ENCODE results near the gene TBC1D22A.

Gene TBC1D22A

DNA sequence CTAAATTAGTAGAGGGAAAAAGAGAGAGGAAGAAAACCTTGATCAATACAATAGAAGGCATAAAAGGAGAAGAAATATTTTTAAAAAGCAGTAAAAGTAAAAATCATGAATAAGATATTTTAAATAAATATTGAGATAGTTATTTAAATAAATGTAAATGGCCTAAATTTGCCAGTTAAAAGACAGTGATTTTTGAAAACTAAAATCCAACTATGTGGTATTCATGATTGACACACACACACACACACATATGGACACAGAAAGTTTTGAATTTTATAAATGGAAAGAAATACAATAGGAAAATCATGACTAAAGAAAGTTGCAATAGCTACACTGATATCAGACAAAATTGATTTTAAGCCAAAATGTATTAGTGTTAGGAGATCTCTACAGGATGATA lies 313.1 kb downstream of the TBC1D22A start:
- no peak for DNase-seq (ENCODE audit: low read depth in 2 of 2)

DNA sequence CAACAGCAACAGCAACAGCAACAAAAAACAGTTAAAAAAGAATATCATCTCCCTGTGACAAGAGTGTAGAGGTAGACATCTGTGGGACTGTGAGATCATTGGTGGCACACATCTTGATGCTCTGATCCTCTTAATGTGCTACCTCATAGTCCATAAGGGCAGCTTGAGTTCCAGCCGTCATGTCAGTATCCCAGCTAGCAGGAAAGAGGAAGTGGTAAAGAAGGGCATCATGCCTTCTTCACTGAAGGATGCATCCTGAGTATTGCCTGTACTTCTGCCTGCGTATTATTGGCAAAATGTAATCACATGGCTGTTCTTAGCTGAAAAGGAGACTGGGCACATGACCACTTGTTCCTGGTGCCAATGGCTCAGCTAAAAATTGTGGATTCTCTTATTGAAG lies 314.3 kb downstream of the TBC1D22A start:
- DNase-seq (ENCODE audit: low read depth in 2 of 2): no peak

DNA sequence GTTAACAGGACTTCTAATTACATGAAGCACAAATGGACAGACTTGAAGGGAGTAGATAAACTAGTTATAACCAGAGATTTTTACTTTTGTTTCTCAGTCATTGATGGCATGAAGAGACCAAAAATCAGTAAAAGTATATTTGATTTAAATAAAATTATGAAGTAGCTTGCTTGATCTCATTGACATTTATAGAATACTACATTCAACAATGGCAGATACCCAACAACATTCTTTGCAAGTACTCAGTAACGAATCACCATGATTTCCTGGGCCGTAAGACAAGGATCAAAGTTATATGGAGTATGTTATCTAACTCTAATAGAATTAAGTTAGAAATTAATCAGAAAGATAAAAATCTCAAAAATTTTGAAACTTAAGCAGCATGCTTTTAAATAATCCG lies 317.6 kb downstream of the TBC1D22A start:
- no peak for DNase-seq (ENCODE audit: low read depth in 2 of 2)

DNA sequence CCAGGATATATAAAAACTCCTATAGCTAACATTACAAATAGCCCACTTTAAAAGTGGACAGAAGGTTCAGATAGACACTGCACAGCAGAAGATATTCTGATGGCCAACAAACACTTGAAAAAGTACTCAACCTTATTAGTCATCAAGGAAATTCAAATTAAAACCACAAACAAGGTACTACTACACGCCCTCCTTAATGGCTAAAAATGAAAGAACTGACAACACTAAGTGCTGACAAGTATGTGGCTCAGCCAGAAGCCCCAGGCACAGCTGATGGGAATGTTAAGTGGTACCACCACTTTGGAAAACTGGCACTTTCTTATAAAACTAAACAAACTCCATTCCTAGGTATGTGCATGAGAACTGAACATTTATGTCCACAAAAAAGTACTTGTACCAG lies 320.1 kb downstream of the TBC1D22A start:
- DNase-seq (ENCODE audit: low read depth in 2 of 2): no peak

DNA sequence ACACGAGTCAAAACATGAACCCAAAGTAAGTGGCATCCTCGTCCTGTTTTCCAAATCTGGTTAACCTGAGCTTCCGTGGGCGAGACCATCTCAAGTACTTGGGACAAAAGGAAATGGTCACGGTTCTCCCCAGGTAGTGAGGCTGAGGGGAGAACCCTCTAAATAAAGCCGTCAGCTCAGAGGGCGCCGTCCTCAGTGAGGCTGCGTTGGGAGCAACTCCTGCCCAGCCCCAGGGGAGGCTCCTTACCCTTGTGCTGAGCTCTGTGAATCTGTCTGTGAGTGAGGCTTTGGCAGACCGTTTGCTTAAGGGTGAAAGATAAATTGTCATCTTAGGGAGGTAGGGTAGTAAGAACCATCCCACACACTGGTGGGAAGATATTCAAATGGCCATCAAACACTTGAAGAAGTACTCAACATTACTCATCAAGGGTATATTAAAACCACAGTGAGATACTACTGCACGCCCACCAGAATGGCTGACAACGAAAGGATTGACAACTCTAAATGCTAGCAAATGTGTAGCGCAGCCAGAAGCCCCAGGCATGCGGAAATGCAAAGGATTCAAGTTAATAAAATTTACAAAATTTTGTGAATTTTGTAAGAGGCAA lies 321.0 kb downstream of the TBC1D22A start:
- DNase-seq (ENCODE audit: low read depth in 2 of 2): no peak

DNA sequence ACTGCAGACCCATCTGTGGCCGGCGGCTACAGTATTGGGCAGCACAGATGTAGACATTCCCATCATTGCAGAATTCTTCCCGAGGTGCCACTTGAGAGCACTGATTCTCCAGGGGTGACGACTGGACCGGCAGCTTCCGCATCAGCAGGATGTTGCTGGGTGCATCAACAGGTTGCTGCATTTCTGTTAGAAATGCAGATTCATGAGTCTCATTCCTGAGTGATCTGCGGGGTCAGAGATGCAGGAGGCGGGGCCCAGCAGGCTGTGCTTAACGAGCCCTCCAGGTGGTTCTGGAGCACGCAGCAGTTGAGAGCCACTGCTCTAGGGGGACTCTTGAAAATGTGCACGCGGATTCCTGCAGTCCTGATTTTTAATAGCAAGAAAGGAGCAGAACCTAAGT lies 321.8 kb downstream of the TBC1D22A start:
- no peak for DNase-seq (ENCODE audit: low read depth in 2 of 2)

DNA sequence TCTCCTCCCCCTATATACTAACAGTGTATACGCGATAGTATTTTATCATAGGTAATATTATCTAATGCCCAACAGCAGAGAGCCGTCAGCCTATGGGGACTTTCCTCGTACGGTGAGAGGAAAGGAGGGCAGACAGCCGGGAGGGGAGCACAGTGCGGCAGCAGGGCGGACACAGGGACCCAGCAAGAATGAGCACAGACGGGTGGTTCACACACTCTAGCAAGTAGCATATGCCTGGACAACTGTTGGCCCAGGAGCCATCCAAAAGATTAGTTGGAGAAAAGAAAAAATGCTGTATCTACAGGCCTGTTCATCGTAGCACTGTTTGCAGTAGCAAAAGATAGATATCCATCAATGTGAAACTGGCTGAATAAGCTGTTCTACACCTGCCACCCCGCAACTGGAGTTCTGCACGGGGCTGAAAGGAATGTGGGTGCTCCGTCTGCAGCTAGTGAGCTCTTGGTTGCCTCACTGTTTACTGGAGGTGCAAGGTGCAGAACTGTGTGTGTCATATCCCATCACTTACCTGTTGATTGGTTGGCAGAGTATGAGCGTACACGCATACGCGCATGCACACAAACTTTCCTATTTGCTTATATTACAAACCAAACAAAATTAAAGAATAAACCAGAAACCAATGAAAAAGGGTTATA lies 324.3 kb downstream of the TBC1D22A start:
- no peak for DNase-seq (ENCODE audit: low read depth in 2 of 2)

DNA sequence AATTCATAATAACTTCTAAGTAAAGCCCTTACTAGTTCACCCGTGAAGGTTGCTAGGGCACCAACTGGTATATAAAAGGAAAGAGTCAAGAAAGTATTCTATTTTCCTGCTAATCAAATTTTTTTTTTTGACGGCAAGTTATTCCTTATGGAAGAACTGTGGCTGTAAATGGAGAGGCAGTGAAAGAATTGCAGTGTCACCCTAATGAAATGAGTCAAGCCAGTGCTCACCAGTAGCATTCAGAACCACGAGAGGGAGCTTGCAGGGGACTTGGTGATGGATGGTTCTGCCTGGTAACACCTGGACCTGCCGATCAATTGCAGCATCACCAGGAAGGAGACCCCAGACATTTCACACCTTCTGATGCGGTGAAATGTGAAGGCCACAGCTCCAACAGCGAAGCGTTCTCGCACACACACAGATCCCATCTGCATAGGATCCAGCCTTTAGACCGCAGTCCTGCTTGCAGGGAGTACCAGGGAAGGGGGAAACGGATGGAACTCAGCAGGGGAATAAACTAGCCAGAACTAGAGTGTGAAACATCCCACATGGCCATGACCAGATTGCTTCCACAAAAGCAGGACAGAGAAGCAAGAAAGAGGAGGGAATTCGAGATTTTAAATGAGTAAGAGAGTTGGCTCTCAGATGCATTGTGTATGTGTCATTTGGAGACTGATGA lies 326.2 kb downstream of the TBC1D22A start:
- DNase-seq (ENCODE audit: low read depth in 2 of 2): no peak

DNA sequence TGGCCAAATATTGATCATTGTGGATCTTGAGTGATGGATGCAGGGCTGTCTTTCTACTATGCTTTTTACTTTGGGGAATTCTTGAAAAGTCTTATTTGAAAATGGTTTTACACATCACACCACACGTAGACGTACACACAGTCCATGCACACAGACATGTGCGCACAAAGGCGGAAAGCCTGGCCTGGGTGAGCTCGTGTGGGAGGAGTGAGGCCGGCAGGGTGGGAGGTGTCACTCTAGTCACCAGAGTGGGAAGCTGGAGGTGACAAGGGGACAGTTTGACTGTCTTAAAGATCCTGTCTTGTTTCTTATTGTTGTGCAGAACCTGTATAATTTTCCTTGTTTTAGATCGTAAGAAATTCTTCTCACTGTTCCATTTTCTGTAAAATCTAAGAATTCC lies 326.9 kb downstream of the TBC1D22A start:
- no peak for DNase-seq (ENCODE audit: low read depth in 2 of 2)

DNA sequence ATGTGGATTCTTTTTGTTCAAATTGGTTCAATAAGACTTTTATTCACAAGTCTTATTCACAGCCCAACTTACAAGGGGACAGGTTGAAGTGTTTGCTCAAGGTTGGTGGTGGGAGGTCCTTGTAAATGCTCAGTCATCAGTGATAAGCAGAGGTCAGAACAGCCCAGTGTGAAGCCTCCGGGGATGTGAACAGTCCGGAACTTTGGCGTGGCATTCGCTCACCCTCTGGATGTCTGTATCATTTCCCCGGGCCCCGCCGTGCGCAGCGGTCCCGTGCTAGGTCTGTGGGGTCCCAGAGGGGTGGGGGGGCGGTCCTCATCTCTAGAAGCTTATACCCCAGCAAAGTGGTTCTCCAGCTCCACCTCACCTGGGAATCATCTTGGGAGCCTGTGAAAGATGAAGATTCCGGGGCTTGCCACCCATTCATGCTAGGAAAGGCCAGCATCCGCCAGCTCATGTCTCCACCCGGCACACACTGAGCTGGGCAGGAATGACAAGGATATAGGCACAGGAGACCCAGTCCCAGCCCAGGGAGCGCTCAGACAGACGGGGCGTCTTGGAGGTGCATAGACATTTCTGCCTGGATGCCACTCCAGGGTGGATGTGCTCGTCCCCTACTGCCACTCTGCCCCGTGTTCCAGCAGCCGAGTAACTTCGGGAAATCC lies 327.5 kb downstream of the TBC1D22A start:
- no peak for DNase-seq (ENCODE audit: low read depth in 2 of 2)

DNA sequence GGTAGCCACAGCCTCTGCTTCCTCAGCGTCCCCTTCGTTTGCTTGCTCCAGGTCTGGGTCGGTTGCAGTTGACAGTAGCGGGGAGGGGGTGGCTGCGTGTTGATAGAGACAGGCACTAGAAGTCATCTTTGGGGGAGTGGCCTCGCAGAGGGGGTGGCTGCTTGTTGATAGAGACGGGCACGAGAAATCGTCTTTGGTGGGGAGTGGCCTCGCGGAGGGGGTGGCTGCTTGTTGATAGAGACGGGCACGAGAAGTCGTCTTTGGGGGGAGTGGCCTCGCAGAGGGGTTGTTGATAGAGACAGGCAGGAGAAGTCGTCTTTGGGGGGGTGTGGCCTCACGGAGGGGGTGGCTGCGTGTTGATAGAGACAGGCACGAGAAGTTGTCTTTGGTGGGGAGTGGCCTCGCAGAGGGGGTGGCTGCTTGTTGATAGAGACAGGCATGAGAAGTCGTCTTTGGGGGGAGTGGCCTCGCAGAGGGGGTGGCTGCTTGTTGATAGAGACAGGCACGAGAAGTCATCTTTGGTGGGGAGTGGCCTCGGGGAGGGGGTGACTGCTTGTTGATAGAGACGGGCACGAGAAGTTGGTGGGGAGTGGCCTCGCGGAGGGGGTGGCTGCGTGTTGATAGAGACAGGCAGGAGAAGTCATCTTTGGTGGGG lies 328.3 kb downstream of the TBC1D22A start:
- DNase-seq (ENCODE audit: low read depth in 2 of 2): no peak

DNA sequence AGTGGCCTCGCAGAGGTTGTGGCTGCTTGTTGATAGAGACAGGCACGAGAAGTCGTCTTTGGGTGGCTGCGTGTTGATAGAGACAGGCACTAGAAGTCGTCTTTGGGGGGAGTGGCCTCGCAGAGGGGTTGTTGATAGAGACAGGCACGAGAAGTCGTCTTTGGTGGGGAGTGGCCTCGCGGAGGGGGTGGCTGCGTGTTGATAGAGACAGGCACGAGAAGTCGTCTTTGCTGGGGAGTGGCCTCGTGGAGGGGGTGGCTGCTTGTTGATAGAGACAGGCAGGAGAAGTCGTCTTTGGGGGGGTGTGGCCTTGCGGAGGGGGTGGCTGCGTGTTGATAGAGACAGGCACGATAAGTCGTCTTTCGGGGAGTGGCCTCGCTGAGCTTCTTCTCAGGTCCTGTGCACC lies 328.8 kb downstream of the TBC1D22A start:
- DNase-seq (ENCODE audit: low read depth in 2 of 2): no peak

DNA sequence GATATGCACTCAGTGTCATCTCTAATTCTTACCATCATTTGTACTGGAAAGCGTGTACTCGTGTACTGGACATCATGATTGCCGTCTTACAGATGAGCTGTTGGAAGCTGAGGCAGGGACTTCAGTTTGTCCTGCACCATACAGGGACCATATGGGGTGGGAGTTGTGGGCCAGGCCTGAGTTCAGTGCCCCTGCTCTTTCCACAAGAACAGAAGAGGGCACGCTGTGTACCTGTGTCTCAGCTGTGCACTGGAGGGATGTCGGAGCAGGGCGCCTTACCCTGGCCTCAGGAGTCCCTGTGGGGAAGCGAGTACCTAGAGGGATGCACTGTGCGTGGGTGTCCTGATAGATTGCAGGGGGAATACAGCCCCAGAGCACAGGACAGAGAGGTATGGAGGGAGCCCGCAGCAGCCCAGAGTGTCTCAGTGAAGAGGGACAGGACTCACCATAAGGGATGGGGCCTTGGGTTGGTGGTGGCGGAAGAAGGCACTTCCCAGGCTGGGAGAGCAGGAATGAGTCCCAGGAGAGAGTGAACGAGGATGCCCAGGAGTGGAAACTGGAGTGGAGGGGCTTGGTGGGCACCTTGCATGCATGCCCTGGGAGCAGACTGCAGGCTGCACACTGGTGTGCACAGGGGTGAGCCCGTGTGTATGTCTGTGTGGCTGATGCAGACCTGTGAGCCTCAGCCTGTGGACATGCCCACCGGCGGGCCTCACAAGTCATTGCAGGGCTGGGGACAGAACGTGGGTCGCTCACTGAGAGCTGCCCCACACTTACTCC lies 329.7 kb downstream of the TBC1D22A start:
- DNase-seq (ENCODE audit: low read depth in 2 of 2): no peak

DNA sequence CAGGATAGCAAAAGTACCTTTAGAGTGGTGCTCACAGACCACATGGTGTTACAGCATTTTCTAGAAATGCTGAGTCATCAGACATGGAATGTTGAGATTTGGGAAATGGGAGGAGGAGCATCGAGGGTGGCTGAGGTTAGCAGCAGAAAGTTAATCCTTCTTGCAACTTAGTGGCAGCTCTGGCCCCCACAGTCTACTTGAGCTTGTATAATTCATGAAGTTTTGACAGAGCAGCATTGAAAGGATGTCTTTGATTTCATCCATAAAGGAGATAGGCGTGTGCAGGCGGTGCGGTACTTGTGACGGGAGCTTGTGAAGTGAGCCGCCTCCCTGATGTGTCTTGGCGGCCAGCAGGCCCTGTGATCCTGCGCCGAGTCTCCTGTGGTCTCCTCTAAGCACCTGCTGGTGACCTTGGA lies 330.5 kb downstream of the TBC1D22A start:
- DNase-seq (ENCODE audit: low read depth in 2 of 2): no peak

DNA sequence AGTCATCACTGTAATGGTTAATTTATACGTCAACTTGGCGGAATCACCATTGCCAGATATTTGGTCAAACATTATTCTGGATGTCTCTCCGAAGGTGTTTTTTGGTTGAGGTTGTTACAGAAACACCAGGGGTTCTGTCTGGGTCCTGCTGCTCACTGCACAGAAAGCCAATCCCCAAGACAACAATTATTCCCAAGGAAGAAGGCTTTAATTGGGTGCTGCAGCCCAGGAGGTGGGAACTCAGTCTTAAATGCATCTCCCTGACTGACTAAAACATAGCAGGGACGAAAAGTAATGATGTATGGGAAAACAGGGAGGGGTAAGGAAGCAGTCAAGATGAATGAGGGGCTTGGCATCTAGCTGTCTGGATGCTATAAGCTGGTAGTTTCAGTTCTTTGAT lies 331.3 kb downstream of the TBC1D22A start:
- DNase-seq (ENCODE audit: low read depth in 2 of 2): no peak

DNA sequence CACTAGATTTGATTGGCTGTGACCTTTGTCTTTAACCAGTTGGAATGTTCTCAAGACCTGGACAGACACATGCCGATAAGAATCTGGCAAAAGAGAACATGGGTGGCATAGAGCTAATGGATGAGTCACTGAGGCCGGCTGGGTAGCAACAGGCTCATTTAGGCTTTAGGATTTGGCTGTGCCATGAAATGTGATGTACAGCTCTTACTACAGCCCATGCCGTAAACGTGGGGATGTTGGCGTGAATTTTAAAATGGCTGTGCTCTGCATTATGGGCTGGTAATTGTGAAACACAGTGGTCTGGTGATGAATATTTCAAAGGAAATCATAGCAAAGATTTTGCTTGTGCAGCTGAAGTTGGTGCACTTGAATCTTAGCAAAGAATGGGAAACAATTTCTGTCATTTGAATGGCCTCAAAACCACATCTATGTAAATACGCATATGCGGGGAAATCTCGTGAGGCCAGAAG lies 332.4 kb downstream of the TBC1D22A start:
- no peak for DNase-seq (ENCODE audit: low read depth in 2 of 2)

DNA sequence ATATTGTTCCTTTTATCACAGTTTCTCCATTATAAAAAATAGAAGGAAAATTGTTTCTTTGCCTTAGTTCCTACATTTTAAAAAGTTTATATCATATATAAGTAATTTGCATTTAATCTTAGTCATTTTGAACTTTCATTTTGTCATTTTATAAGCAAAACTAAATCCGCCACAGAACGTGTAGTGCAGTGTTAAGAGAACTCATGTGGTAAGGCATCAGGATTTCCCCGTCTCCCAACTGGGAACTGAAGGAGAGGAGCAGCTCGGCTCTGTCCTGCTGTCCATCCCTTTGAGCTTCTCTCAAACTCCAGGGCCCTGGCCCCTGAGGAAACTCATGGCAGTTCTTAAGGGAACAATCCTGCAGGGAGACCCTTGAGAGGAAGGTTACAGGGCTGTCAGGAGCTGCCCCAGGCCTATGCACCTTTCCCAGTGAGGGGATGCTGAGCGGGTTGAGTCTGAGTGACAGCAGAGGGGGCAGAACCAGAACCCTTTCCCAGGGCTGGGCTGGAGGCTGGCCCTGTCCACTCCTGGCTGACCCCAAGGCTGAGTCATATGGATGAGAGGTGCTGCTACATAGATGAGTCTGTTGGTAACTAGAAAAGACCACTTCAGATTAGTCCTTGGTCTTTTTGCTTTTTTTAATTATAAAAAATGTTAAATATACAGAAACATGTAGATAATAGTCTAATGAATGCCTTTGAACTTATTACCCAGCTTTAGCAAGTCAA lies 333.1 kb downstream of the TBC1D22A start:
- no peak for DNase-seq (ENCODE audit: low read depth in 2 of 2)

DNA sequence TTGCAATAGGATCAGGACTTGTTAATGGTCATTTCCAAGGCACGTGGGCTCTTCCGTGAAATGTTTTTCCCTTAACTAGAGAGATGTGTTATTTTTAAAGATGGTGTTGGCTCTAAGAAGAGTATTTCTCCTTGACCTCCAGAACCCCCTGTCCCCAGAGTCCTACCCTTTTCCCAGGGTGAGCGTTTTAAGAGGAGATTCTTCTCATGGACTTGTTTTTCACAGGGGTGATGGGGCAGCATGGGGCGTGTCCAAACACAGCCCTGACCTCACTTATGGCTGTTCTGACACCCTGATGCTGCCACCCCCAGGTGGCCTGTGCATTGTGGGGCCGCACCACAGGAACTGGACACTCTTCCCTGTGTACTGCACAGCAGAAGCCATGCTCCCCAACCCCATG lies 335.7 kb downstream of the TBC1D22A start:
- DNase-seq (ENCODE audit: low read depth in 2 of 2): no peak

DNA sequence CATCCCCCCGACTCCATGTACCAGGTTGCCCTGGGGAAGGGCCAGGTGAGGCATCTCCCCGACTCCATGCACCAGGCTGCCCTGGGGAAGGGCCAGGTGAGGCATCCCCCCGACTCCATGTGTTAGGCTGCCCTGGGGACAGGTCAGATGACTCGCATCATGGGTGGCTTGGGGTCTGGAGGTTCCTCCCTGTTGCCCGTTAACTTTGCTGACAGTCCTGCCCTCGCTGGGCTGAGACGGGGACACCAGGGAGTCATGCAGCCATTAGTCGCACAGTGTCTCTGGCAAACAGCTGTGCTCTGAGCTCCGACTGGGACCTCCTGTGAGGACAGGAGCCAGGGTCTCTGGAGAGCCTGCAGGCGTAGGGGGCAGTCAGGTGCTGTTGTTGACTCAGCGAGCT lies 336.1 kb downstream of the TBC1D22A start:
- no peak for DNase-seq (ENCODE audit: low read depth in 2 of 2)

DNA sequence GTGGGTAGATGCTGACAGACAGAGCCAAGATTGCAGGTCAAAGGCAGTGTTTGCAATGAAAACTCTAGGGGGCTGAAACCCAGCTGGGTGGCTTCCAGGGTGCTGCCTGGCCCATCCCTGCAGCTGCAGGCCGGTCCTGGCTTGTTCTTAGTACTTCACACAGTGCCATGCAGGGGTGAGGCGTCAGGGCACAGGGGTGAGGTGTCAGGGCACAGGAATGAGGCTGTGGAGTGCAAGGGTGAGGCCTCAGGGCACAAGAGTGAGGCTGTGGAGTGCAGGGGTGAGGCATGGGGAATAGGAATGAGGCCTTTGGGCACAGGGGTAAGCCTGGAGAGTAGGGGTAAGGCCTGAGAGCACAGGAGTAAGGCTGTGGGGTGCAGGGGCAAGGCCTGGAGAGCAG lies 337.6 kb downstream of the TBC1D22A start:
- DNase-seq (ENCODE audit: low read depth in 2 of 2): no peak

Data from stimulated activated CD8-positive, alpha-beta memory T cell treated with anti-CD3 and anti-CD28 coated beads, Interleukin-15, amount 100 ng/mL, for 48 hours (primary cell).